SK-N-SH treated with all-trans-retinoic acid at 6 μM for 48 hours (cell line): ENCODE results near the gene PLXNA4.

Source experiments
- ATAC-seq: fragments of 200-7000 bp; cut with Tn5 transposase; 3 replicates; pipeline ENCODE4 v1.9.1; 2020; ENCODE audit warnings: mild to moderate bottlenecking, moderate library complexity
- ARNTL ChIP-seq: fragments of 450-650 bp; formaldehyde crosslinking; IDR thresholded peaks from 2 replicates; pipeline ENCODE4 v1.5.0; 2020; ENCODE audit warnings: low read depth, mild to moderate bottlenecking, moderate library complexity, borderline replicate concordance
- BACH2 ChIP-seq: fragments of 250-450 bp; sonication (Bioruptor Pico); IDR thresholded peaks from 2 replicates; pipeline ENCODE4 v1.9.0; 2021; ENCODE audit warnings: mild to moderate bottlenecking, borderline replicate concordance
- CREB5 ChIP-seq: fragments of 250-450 bp; sonication (Bioruptor Pico); IDR thresholded peaks from 2 replicates; pipeline ENCODE4 v1.5.1; 2020; ENCODE audit warnings: low read depth, mild to moderate bottlenecking, moderate library complexity
- CSDC2 ChIP-seq: fragments of 250-450 bp; sonication (Bioruptor Pico); IDR thresholded peaks from 2 replicates; pipeline ENCODE4 v1.5.0; 2020; ENCODE audit warnings: mild to moderate bottlenecking, moderate library complexity
- CSRNP3 ChIP-seq: fragments of 250-450 bp; sonication (Bioruptor Pico); IDR thresholded peaks from 2 replicates; pipeline ENCODE4 v1.5.1; 2021; ENCODE audit warnings: mild to moderate bottlenecking, moderate library complexity
- ESRRG ChIP-seq: fragments of 250-450 bp; sonication (Bioruptor Pico); IDR thresholded peaks from 2 replicates; pipeline ENCODE4 v1.6.1; 2021; ENCODE audit warnings: mild to moderate bottlenecking
- ISL1 ChIP-seq: fragments of 250-450 bp; sonication (Bioruptor Pico); IDR thresholded peaks from 2 replicates; pipeline ENCODE4 v2.1.2; 2022; ENCODE audit warnings: mild to moderate bottlenecking, moderate library complexity
- OSR1 ChIP-seq: fragments of 250-450 bp; sonication (Bioruptor Pico); IDR thresholded peaks from 2 replicates; pipeline ENCODE4 v1.8.0; 2022; ENCODE audit warnings: moderate library complexity, mild to moderate bottlenecking, inconsistent platforms
- POU6F1 ChIP-seq: fragments of 250-450 bp; sonication (Bioruptor Pico); IDR thresholded peaks from 2 replicates; pipeline ENCODE4 v1.8.0; 2021; ENCODE audit warnings: low read depth, mild to moderate bottlenecking, moderate library complexity, borderline replicate concordance
- PPARA ChIP-seq: fragments of 250-450 bp; sonication (Bioruptor Pico); IDR thresholded peaks from 2 replicates; pipeline ENCODE4 v1.5.0; 2020; ENCODE audit warnings: mild to moderate bottlenecking, borderline replicate concordance
- RARB ChIP-seq: fragments of 250-450 bp; sonication (Bioruptor Pico); IDR thresholded peaks from 2 replicates; pipeline ENCODE4 v1.8.0; 2021; ENCODE audit warnings: mild to moderate bottlenecking, moderate library complexity
- SNAI2 ChIP-seq: fragments of 250-450 bp; sonication (Bioruptor Pico); IDR thresholded peaks from 2 replicates; pipeline ENCODE4 v1.5.0; 2020; ENCODE audit warnings: mild to moderate bottlenecking, moderate library complexity
- TCF4 ChIP-seq: fragments of 250-450 bp; sonication (Bioruptor Pico); IDR thresholded peaks from 2 replicates; pipeline ENCODE4 v1.8.0; 2021; ENCODE audit warnings: mild to moderate bottlenecking, moderate library complexity, borderline replicate concordance
- TOX ChIP-seq: fragments of 250-450 bp; sonication (Bioruptor Pico); IDR thresholded peaks from 2 replicates; pipeline ENCODE4 v1.8.0; 2021; ENCODE audit warnings: mild to moderate bottlenecking, moderate library complexity, borderline replicate concordance
- TSHZ2 ChIP-seq: fragments of 250-450 bp; sonication (Bioruptor Pico); IDR thresholded peaks from 2 replicates; pipeline ENCODE4 v1.5.0; 2020; ENCODE audit warnings: mild to moderate bottlenecking, moderate library complexity
- ZC3H10 ChIP-seq: fragments of 250-450 bp; sonication (Bioruptor Pico); IDR thresholded peaks from 2 replicates; pipeline ENCODE4 v1.5.1; 2021; ENCODE audit warnings: mild to moderate bottlenecking, moderate library complexity
- ZFP3 ChIP-seq: fragments of 250-450 bp; sonication (Bioruptor Pico); IDR thresholded peaks from 2 replicates; pipeline ENCODE4 v1.5.0; 2020; ENCODE audit warnings: mild to moderate bottlenecking, moderate library complexity
- ZFP30 ChIP-seq: fragments of 450-650 bp; formaldehyde crosslinking; IDR thresholded peaks from 2 replicates; pipeline ENCODE4 v1.5.0; 2022; ENCODE audit warnings: mild to moderate bottlenecking, moderate library complexity
- ZNF565 ChIP-seq: fragments of 450-650 bp; formaldehyde crosslinking; conservative IDR thresholded peaks from 2 replicates; pipeline ENCODE4 v1.5.0; 2020; ENCODE audit warnings: low read depth, mild to moderate bottlenecking, moderate library complexity
- ZNF70 ChIP-seq: fragments of 450-650 bp; formaldehyde crosslinking; IDR thresholded peaks from 2 replicates; pipeline ENCODE4 v1.5.0; 2020; ENCODE audit warnings: mild to moderate bottlenecking, moderate library complexity
- ZNF8 ChIP-seq: fragments of 450-650 bp; formaldehyde crosslinking; IDR thresholded peaks from 2 replicates; pipeline ENCODE4 v1.5.0; 2020; ENCODE audit warnings: mild to moderate bottlenecking, moderate library complexity

PLXNA4 gene

GRCh38 chr7:132113536-132114371, 462.5 kb downstream of the PLXNA4 start (continued):
- TF ChIP-seq CREB5 (CRISPR knock-in tag), result no peak
- no peak for TF ChIP-seq RARB (CRISPR knock-in tag)
- TF ChIP-seq ARNTL (CRISPR knock-in tag), result no peak
- TF ChIP-seq ZFP3, result no peak
- no peak for TF ChIP-seq ZNF70
- no peak for TF ChIP-seq BACH2 (CRISPR knock-in tag)
- TF ChIP-seq OSR1, result no peak
- no peak for TF ChIP-seq PPARA (CRISPR knock-in tag)
- no peak for TF ChIP-seq ZNF565 (CRISPR knock-in tag)
- TF ChIP-seq ESRRG (CRISPR knock-in tag), result no peak

GRCh38 chr7:132112657-132113056, 463.6 kb downstream of the PLXNA4 start:
- no peak for TF ChIP-seq POU6F1 (CRISPR knock-in tag)
- TF ChIP-seq ESRRG (CRISPR knock-in tag), result no peak
- no peak for TF ChIP-seq BACH2 (CRISPR knock-in tag)
- no peak for TF ChIP-seq OSR1
- no peak for TF ChIP-seq ZFP30 (CRISPR knock-in tag)
- no peak for TF ChIP-seq ZNF70
- TF ChIP-seq ZNF8, result no peak
- no peak for TF ChIP-seq ZFP3
- TF ChIP-seq, all 23 proteins: peak for 0
- no peak for ATAC-seq

GRCh38 chr7:132112106-132112505, 464.2 kb downstream of the PLXNA4 start:
- no peak for TF ChIP-seq CSRNP3 (CRISPR knock-in tag)
- no peak for TF ChIP-seq TOX (CRISPR knock-in tag)
- TF ChIP-seq ZFP3, result no peak
- TF ChIP-seq POU6F1 (CRISPR knock-in tag), result no peak
- no peak for TF ChIP-seq ISL1 (CRISPR knock-in tag)
- TF ChIP-seq ZNF70, result no peak
- ATAC-seq, result no peak

GRCh38 chr7:132110692-132111091, 465.6 kb downstream of the PLXNA4 start:
- ATAC-seq, result no peak
- TF ChIP-seq RARB (CRISPR knock-in tag) (no peak), TCF4 (CRISPR knock-in tag) (no peak), TOX (CRISPR knock-in tag) (no peak)

GRCh38 chr7:132109769-132110168, 466.5 kb downstream of the PLXNA4 start:
- ATAC-seq, result no peak
- TF ChIP-seq PPARA (CRISPR knock-in tag) (no peak), ZNF8 (no peak), CREB5 (CRISPR knock-in tag) (no peak), ISL1 (CRISPR knock-in tag) (no peak), SNAI2 (no peak), ZFP30 (CRISPR knock-in tag) (no peak), ARNTL (CRISPR knock-in tag) (no peak), POU6F1 (CRISPR knock-in tag) (no peak), CSDC2 (CRISPR knock-in tag) (no peak), ZC3H10 (CRISPR knock-in tag) (no peak), ESRRG (CRISPR knock-in tag) (no peak), TSHZ2 (CRISPR knock-in tag) (no peak), ZFP3 (no peak), ZNF70 (no peak)
